Esophagus muscularis mucosa (tissue), 3 donors: ENCODE results near the gene MDGA2.

Experiments used
- CTCF ChIP-seq, 3 experiments: fragments of 200-600 bp in 2 of 3; fragments of 450-650 bp in 1 of 3; sonication (generic) in 2 of 3; IDR thresholded peaks; one replicate each; pipeline ENCODE4 v1.5.1; 2017 to 2019; ENCODE audit warnings: antibody characterized with exemption in 3 of 3, mild to moderate bottlenecking in 2 of 3, moderate library complexity in 1 of 3
- EP300 ChIP-seq: sonication (generic); formaldehyde crosslinking; IDR thresholded peaks from one replicate; pipeline ENCODE4 v1.6.1; 2017; ENCODE audit warnings: antibody characterized with exemption

GRCh38 chr14:47665337-47666134 is 9.9 kb downstream of the MDGA2 start:
- TF ChIP-seq CTCF (IDR thresholded peaks at IDR 0.05) = no peak
- TF ChIP-seq EP300 = no peak
